ENCODE data around the gene CCPG1.
"Not testable (repeated sequence)": the region's sequence is repeated elsewhere in the genome, so short reads cannot be mapped to it uniquely, and the experiment has no call there.

CCPG1 gene

DNA sequence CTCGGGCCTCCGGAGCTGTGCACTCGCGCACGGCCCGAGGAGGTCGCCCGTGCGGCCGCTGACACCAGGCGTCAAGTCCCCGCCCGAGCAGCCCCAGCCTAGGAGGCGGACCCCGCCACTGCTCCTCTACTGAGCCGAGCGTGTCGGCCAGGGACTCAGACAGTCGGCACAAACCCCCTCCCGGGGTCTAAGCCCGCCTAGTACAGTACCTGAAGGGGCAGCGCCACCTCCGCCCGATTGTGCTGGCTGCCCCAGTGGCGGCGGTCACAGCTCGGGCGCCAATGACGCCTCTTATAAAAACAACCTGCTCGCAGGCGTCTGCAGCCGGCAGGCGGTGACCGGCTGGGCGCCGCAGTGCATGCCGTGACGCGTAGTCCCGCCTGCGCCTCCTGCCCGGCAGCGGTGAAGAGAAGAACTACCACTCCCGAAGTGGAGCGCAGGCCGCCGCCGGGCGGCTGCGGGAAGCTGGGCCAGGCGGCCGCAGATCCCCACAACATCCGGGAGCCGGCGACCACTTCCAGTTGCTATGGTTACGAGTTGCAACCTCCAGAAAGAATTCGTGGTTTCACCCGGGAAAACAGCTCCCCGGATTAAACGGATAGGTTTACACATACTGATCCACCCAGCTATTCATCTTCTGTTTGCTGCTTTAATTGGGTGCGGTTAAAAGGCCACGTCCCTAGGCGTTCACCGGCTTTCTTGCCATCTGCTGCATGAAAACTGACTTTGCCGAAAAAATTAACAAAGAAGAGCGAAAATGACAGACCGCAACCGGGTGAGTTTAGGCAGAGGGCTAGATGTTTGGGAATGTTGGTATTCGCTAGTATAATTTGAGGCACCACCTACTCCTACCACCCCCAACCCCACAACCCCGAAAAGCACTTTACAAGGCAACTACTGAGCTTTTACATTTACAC, at the start of gene CCPG1, which contains the start of gene PIERCE2:
TSS of gene CCPG1 (minus strand) at position 348 of the 917 bp plus-strand sequence. CDS start 18,935 bp downstream, outside the sequence.
TSS of gene PIERCE2 (plus strand) at position 484 of the 917 bp plus-strand sequence. CDS start at position 758, 274 bp downstream.
- peak; percentile 90 for DNase-seq

- no peak for DNase-seq
Observed at GRCh38 chr15:55457401-55458022, 49.4 kb upstream of the CCPG1 start.

GRCh38 chr15:55447030-55447394, 38.9 kb upstream of the CCPG1 start:
- DNase-seq = not testable (repeated sequence)

DNA sequence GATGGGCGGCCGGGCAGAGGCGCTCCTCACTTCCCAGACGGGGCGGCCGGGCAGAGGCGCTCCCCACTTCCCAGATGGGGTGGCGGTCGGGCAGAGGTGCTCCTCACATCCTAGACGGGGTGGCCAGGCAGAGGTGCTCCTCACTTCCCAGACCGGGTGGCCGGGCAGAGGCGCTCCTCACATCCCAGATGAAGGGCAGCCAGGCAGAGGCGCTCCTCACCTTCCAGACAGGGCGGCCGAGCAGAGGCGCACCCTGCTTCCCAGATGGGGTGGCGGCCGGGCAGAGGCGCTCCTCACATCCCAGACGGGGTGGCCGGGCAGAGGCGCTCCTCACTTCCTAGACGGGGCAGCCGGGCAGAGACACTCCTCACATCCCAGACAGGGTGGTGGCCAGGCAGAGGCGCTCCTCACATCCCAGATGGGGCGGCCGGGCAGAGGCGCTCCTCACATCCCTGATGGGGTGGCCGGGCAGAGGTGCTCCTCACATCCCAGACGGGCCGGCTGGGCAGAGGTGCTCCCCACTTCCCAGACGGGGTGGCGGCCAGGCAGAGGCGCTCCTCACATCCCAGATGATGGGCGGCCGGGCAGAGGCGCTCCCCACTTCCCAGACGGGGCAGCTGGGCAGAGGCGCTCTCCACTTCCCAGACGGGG, 38.3 kb upstream of the CCPG1 start:
- not testable (repeated sequence) for DNase-seq

DNA sequence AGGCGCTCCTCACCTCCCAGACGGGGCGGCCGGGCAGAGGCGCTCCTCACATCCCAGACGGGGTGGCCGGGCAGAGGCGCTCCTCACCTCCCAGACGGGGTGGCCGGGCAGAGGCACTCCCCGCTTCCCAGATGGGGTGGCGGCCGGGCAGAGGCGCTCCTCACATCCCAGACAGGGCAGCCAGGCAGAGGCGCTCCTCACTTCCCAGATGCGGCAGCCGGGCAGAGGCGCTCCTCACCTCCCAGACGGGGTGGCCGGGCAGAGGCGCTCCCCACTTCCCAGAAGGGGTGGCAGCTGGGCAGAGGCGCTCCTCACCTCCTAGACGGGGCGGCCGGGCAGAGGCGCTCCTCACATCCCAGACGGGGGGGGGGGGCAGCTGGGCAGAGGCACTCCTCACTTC, 37.8 kb upstream of the CCPG1 start:
- not testable (repeated sequence) for DNase-seq

DNA sequence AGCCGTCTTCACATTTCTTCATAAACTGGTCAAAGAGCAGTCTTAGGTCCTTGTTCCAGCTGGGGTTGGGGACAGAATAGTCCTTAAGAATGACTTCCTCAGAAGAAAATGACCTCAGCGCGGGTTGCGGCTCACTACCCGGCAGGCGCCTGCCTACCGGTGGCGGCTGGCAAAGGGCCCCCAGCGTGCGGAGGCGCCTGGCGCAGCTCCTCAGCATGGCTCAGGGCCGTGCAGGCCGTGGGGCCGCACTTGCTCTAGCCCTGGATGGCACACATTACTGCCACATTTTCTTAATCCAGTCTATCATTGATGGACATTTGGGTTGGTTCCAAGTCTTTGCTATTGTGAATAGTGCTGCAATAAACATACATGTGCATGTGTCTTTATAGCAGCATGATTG, 35.0 kb upstream of the CCPG1 start:
- DNase-seq = not testable (repeated sequence)

- no peak for DNase-seq
Observed at GRCh38 chr15:55434989-55435825, 27.0 kb upstream of the CCPG1 start.

DNA sequence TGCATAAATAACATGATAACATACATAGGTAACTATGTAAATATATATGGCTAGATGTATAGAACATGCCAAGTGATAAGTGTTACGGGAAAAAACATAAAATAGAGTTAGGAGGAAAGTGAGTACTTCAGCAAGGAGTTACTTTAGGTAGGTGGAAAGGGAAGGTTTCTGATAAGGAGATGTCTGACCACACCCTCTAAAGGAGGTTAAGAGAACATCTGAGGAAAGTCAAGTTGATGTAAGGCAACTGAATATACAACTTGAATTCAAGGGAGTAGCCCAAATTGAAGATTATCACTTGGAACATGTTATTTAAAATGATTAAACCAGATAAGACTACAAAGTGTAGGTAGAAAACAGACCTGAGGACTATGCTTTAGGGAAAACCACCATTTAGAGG, 13.9 kb upstream of the CCPG1 start:
- no peak for DNase-seq

DNA sequence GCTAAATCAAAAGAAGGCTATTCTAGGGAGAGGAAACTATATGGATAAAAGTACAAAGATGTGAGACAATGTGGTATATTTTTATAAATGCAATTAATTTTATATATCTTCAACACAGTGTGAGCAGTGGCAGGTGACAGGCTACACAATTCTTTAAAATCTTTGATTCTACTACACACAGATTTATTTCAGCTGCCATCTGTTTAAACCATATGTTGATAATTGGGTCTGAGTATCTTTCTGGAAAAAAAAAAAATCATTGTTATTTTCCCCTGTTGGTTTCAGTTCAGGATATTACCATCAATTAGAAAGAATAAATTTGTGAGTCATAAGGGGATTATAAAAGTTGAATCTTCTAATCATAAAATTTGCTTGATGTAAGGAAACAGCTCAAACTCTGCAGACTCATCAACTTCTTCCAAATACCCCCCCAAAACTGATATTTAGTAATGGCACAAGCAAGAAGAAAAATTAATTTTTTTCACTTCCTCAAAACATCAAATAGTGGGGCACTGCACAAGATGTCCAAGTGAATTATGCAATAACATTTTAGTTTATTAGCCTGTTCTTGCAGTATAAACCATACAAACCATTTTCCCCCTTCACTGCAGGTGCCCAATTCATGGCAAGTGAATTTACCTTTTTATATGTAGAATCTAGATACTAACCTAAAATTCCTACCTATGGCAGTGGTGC, 12.2 kb upstream of the CCPG1 start:
- DNase-seq = no peak

- not testable (repeated sequence) for DNase-seq
Observed at GRCh38 chr15:55417678-55418077, 9.5 kb upstream of the CCPG1 start.

DNA sequence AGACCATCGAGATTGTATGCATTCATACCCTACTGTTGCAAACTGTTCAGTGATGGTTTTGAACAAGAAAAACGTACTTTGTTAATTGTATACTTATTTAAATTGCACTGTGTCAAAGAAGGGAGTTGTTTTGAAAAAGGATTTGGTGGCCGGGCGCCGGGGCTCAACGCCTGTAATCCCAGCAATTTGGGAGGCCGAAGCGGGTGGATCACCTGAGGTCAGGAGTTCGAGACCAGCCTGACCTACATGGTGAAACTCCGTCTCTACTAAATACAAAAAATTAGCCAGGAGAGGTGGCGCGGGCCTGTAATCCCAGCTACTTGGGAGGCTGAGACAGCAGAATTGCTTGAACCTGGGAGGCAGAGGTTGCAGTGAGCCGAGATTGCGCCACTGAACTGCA, 817 bp upstream of the CCPG1 start:
- DNase-seq = not testable (repeated sequence)

GRCh38 chr15:55407498-55408011, 604 bp downstream of the CCPG1 start:
- no peak for DNase-seq

DNA sequence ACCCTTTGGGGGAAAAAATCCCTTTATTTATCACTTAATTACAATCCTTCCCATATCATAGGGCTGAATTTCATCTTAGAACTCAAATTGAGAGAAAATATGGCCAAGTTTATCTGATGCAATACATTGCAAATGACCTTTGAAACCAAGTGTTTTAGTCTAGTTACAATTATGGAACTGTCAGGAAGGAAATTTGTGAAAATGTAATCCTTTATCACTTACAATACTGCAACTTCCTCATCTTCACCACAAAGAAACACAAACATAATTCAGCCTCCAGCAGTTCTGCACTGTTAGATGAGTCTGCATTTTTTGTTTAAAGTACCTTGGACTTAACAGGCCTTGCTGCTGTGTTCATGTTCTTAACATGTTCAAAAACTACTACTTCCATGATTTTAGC, 4.6 kb downstream of the CCPG1 start:
- no peak for DNase-seq

DNA sequence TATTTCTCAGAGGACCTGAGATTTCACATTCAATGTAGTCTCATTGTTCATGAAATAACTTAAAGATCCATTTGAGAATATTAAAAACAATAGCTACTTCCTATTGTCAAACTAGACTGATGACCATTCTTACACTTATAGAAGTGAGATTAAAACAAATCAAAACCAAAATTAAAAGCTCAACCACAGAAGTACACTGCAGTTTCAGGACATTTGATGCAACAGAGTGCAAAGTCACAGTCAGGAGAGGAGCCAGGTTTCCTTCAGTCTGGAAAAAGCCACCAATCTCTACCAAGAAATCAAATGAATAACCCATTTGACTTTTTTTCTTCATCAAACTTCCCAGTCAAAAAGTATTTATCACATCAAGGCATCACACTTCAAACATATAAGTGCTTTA, 5.5 kb downstream of the CCPG1 start:
- DNase-seq = no peak

- DNase-seq = no peak
Observed at GRCh38 chr15:55401786-55402246, 6.3 kb downstream of the CCPG1 start.

DNA sequence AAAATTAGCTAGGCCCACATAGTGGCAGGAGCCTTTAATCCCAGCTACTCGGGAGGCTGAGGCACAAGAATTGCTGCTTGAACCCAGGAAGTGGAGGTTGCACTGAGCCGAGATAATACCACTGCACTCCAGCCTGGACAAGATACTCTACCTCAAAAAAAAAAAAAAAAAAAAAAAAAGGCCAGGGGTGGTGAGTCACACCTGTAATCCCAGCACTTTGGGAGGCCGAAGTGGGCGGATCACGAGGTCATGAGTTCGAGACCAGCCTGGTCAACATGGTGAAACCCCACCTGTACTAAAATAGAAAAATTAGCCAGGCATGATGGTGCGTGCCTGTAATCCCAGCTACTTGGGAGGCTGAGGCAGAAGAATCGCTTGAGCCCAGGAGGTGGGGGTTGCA, 8.1 kb downstream of the CCPG1 start:
- not testable (repeated sequence) for DNase-seq

DNA sequence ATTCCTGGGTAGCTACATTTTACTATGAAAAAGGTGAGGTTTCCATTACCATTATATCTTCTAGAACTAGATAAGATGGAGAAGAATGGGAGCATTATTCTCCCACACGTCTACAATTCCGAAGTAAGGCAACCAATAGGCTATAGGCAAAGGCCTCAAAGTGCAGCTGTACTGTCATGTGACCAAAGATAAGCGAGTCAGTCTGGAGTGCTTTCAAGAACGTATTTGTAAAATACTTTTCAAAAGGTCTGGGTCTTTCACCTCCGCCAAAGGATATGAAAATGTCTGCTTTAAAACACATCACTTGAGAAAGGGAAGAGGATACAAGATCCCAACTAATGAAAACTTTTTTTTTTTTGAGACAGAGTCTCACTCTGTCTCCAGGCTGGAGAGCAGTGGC, 9.9 kb downstream of the CCPG1 start:
- DNase-seq = no peak

DNA sequence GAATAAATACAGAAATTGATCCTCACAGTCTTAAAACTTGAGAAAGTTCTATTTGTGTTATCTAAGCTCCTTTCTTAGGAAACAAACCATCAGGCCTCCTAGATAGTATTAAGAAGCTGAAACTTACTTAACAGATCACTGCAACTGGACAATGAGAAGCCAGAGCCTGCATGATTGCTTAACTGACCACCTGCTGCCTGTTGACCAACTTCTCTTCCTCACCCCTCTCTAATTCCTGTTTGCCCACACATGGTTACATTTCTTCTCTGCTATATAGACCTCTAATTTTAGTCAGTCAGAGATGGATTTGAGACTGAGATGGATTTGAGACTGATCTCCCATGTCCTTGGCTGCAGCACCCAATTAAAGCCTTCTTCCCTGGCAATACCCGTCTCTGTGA, 13.5 kb downstream of the CCPG1 start:
- no peak for DNase-seq

DNA sequence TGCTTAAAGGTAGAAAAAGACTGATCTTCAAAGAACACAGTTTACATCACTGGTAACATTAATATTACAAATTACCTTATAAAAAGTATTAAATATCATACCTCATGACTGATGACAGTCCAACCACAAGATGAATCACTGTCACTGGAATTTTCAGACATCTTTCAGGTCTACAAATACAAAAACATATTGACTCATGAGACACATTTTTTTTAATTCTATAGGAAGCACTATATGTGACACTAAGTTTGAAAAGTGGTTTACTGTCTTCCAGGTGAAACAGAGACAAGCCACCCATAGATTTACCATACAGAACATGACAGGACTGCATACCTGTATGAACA, 18.9 kb downstream of the CCPG1 start:
- no peak for DNase-seq

- DNase-seq = no peak
Observed at GRCh38 chr15:55387027-55387426, 21.1 kb downstream of the CCPG1 start.

DNA sequence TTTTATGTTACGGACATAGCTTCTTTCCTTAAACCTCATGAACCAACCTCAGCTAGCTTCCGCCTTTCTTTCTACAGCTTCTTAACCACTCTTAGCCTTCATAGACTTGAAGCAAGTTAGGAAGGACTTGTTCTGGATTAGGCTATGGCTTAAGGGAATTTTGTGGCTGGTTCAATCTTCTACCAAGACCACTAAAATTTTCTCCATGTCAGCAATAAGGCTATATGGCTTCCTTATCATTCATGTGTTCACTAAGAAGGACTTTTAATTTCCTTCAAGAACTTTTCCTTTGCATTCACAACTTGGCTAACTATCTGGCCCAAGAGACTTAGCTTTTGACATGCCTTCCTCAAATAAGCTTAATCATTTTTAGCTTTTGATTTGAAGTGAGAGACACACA, 24.5 kb downstream of the CCPG1 start:
- no peak for DNase-seq

DNA sequence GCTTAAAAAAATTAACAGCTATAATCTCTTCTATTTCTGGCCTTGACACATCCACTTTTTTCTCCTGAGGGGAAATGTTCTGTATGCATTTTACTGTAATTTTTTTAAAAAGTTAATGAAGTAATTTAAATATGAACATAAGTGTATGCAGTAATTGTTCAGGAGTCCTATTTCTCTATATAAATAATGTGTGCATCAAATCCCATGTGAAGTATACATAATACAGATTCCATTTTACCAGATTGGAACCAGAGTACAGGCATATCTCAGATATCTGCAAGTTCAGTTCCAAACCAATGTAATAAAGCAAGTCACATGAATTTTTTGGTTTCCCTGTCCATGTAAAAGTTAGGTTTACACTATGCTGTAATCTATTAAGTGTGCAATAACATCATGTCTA, 26.6 kb downstream of the CCPG1 start:
- no peak for DNase-seq
